Cardiac septum (tissue), 1 donor: ENCODE data around the gene FNIP1. TPM values are rescaled to one million over a fixed set of nuclear protein-coding genes. Genes with fewer than 3 reads are reported as not detected.
"Not testable (repeated sequence)": the region's sequence is repeated elsewhere in the genome, so short reads cannot be mapped to it uniquely, and the experiment has no call there.

ENCODE experiments used
- DNase-seq: peaks from one replicate; pipeline ENCODE4 v3.0.0-alpha.2; 2020; ENCODE audit warnings: low spot score
- intact Hi-C: fragments of 100-400 bp; cut with DNase I; formaldehyde crosslinking; loops from one replicate; pipeline ENCODE4 v1.14.0; 2022
- total RNA-seq: library from RNA; stranded (reverse); fragmentation: NEBNext Ultra II Directional; extraction: Animal tissue kit (Norgen Biotek cat#: 25700); gene quantifications from one replicate; pipeline ENCODE4 v1.2.1, GENCODE V29; 2021
- donor health status: DM: no; HTN: no; CAD: no.

FNIP1 gene
- total RNA-seq, 1 donor from 2014 or later: 31.6 TPM

DNA sequence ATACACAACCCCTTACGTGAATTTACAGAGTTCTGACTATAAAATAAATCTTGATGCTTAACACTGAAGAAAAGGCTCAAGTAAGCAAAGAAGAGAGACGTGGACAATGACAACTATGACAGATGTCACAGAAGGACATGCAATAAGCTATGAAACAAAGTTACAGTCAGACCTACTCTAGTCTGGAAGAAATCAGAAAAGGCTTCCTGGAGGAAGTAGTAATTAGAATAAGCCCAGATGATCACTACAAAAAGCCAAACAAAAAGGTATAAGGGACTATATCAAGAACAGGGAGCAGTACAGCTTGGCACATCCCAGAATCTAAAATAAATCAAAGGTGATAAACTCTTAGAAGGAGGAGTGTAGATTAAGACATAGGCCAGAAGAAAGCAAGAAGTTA is 6.3 kb downstream of the FNIP1 start:
- intact Hi-C loops: loop anchor here (10.0 kb wide), 1 partner anchor 424 kb away; no protein-coding TSS in a partner anchor
- no peak for DNase-seq

DNA sequence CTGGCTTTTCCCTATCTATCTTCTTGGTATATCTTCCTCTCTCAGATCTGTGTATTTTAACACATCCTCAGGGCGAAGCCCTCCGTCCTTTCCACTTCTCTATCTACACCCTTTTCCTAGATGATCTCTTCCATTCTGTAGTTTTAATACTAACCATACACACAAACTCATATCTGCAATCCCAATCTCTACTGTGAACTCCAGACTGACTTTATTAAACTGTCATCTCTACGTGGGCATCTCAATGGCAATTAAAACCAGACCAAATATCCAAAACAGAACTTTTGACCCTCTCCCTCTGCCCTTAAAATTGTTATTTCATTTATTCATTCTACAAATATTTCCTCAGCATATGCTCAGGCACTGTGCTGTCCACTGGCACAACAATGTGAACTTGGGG is 7.1 kb downstream of the FNIP1 start:
- intact Hi-C loops: loop anchor here (10.0 kb wide), 1 partner anchor 425 kb away; no protein-coding TSS in a partner anchor
- no peak for DNase-seq

DNA sequence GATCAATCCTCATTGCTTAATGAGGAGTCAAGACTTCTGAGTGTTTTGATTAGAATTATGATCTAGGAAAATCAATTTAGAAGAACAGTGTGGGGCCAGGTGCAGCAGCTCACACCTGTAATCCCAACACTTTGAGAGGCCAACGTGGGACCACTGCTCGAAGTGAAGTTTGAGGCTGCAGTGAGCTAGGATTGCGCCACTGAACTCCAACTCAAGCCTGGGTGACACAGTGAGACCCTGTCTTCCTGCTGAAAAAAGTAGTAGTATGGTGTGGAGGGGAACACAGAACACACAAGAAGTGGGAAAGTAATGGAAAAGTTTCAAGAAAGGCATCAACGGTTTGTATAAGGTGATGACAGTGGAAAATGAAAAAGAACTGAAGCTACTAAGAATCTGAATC is 9.1 kb downstream of the FNIP1 start:
- no peak for DNase-seq
- intact Hi-C loops: no loop called here

DNA sequence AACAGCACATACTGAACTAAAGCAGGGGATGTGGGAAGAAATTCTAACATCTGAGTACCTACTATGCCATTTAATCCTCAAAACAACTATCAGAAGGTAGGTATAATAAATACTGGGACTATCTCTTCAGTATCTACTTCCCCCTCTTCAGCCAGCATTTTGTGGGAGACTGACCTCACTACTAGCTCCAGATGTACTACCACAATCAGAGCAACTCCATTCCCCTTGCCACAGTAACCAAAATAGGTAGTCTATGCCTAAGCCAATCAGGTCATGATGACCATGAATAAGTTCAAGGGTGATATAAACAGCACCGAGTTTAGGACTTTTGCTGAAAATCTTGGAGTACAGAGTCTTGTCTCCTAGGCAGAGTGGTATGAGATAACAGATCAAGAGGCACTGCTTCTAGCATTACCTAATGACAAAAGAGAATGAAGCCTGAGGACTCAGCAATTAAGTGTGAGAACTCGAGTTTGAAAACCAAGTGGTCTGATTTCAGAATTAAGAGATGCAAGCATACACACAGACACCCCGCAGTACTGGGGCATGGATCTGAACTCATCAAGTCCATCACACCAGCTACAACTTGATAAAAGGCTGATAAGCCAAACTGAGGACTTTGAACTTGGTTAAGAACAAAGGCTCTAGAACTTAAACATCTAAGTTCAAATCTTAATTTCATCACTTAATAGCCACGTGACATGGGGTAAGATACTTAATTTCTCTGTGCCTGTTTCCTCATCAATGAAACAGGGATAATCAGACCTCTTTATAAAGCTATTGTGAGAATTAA is 9.7 kb downstream of the FNIP1 start:
- DNase-seq: no peak
- intact Hi-C loops: no loop called here

DNA sequence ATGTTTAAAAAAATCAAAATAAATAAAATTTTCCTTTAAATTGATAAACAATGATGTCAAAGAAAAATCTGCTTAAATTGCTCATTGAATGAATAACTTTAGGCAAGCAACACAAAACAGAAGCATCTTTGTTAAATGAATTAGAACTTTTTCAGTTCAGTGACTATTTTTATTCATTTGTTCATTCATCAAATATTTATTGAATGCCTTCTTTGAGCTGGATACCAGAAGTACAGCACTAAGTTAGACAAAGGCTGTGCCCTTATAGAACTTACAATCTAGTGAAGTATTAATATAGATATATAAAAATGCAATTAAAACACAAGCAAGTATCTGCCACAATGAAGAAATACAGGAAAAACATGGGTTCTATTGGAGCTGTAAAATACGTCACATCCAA is 10.8 kb downstream of the FNIP1 start:
- no peak for DNase-seq
- intact Hi-C loops: no loop called here

DNA sequence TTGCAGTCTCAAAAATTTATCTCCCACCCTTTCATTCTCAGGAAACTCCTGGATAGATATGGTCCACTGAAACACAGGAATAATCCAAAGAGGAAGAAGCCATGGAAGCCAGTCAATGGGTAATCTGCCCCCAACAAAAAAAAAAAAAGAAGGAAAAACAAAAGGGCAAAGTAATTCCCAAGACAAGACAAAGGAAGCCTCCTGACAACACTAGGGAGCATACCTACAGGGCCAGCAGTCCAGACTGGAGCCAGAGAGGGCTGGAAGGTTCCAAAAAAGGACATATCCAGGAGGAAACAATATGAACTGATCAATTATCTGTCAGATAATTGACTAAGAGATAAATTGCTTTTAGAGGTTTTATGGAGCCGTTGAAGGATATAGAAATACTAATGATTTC is 12.9 kb downstream of the FNIP1 start:
- intact Hi-C loops: no loop called here
- no peak for DNase-seq

DNA sequence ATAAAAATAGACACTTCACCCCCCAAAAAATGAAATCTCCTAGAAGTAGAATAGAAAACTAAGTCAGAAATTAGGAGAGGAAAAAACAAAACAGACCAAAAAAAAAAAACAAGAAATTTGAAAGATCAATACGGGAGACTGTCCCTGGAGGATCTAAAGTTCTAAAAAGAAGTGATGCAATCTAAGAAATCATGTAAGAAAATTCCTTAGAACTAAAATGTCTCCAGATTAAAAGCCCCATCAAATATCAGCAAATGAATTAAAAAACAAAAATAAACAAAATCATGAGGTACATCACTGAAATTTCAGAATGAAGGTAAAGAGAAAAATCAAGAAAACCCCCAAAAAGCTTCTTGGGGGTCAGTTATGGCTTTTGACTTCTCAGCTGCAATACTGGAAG is 13.5 kb downstream of the FNIP1 start:
- DNase-seq: no peak
- intact Hi-C loops: no loop called here

DNA sequence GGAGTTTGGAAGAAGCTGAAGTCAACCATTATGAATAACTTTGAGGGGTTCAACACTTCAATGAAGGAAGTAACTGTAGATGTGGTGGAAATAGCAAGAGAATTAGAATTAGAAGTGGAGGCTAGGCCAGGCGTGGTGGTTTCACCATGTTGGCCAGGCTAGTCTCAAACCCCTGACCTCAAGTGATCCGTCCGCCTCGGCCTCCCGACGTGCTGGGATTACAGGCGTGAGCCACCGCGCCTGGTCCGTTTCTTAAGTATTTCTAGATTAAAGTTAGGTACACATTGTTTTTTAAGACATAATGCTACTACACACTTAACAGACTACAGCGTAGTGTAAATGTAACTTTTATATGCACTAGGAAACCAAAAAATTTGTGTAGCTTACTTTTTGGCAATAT is 14.1 kb downstream of the FNIP1 start:
- no peak for DNase-seq
- intact Hi-C loops: no loop called here

DNA sequence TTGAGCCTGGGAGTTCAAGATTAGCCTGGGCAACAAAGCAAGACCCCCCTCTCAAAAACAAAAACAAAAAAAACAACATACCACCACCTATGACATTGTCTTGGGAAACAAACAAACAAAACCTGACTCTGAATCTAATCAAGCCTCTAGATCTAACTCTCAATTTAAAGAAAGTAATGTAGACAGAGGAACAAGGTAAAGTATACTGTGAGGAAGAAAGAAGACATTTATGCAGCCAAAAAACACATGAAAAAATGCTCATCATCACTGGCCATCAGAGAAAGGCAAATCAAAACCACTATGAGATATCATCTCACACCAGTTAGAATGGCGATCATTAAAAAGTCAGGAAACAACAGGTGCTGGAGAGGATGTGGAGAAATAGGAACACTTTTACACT is 18.7 kb downstream of the FNIP1 start:
- intact Hi-C loops, DNase-seq: not testable (repeated sequence)

DNA sequence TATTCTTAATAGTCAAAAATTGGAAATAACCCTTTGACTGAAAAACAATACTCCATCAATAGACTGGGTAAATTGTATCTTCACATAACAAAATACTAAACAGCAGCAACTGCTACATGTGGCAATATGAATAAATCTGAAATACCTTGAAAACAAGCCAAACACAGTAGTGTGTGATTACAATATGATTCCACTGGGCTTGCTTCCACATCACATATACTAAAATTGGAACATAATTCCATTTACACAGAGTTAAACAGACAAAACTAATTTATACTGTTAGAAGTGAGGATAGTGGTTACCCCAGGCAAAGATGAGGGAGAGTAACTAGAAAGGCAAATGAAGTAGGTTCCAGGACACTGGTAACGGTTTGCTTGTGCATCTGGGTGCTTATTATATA is 20.4 kb downstream of the FNIP1 start:
- intact Hi-C loops: no loop called here
- DNase-seq: no peak

DNA sequence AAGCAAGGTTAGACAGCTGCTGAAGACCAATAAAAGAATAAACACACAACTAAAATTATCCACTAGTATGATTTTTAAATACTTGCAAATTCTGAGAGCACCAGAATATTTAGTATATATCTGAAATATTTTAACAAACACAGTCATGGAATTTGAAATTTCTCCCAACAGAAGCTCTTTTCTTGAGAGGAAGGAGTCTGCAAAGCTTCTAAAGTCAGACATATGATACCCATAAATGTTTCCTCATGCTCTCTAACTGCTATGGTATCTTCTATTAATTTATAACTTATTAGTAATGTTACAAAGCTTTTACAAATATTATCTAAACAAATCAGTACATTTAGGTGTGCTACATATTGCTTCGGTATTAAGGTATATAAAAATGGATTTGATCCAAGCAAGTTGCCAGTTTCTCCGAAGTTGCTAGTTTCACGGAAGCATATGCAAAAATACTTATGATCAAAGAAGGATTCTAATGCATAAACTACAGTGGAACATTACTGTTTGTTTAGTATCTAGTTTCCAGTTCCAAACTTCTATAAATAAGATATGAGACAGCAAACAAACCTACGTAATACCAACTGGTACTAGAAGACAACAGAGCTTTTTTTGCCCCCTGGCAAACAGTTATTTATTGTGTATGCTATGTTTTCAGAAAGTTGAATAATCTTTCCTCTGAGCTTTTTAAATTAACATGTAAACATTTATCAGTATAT is 22.0 kb downstream of the FNIP1 start:
- intact Hi-C loops: no loop called here
- no peak for DNase-seq

DNA sequence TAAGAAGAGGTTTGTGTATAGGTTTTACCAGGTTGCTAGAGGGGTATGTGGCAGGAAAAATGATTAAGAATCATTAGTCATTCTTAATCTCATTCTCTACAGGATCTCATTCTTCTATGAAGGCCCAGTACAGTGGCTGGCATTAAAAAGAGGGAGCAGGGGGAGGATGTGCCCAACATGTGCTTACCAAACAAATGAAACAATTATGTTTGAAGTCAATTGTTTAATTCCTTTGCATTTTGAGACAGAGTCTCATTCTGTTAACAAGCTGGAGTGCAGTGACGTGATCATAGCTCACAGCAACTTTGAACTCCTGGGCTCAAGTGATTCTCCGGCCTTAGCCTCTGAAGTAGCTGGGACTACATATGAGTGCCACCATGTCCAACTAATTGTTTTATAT is 23.0 kb downstream of the FNIP1 start:
- no peak for DNase-seq
- intact Hi-C loops: no loop called here

DNA sequence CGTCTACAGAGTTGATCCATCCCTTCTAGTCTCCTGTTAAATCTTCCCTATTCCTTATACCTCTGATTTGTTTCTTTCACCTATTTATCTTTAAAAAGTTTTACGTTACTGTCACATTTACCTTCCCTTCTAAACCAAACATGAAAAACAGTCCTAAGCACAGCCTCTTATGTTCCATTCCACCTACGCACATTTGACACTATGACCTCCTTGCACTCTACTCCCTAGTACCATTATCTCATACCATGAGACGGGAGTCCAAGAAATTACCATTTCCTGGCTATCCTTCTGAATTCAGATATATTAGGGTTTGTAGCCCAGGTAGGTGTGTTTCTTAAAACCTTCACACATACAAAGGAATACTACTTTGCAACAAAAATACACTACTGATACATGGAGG is 25.1 kb downstream of the FNIP1 start:
- DNase-seq: no peak
- intact Hi-C loops: no loop called here

DNA sequence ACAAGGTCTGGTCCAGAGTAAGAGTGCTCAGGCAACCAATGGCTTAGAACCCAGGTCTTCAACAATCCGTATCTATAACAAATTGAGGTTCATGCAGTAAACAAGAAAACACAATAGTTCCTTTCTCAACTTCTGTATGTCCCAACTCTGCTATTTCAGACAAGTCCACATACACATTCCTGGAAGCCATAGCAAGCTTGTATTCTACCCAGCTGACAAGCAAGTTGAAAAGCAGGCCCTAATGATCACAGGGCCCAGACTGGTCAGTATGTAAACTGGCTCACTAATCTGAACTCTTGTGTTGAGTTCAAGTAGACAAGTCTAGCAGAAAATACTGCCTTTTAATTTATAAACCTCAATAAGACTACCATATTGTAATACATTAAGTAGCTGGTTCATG is 26.9 kb downstream of the FNIP1 start:
- no peak for DNase-seq
- intact Hi-C loops: no loop called here

DNA sequence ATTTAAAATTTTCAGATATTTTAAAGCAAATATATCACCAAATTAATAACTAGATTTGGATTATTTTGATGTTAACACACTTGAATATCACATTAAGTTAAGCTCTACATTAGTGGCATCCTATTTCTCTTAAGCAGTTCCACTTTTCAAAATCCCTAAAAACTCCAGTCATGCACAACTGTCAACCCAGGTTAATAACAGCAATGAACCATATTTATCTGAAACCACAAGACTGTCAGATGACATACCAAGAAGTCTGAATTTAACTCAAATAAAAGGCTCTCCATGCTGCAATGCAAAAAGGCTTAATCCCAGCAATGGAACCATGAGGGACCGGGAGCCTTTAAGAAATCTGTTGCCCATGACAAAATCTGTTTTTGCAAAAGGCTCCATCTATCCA is 27.5 kb downstream of the FNIP1 start:
- intact Hi-C loops: no loop called here
- no peak for DNase-seq

DNA sequence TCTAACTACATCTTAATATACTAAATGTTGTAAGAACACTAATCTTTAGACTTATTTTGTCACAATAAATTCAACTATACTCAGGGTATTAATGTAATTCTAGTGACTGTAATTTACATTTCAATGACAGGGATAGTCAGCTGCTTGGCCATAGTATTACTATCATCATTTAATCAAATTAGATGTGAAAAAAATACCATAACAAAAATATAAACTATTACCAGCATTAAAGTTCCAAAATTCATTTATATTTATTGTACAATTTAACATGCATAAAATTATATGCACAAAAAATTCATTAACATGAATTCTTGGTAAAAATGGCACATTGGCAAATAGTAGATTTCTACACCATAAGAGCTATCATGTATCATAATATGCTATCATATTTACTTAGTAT is 28.9 kb downstream of the FNIP1 start:
- DNase-seq: no peak
- intact Hi-C loops: no loop called here

DNA sequence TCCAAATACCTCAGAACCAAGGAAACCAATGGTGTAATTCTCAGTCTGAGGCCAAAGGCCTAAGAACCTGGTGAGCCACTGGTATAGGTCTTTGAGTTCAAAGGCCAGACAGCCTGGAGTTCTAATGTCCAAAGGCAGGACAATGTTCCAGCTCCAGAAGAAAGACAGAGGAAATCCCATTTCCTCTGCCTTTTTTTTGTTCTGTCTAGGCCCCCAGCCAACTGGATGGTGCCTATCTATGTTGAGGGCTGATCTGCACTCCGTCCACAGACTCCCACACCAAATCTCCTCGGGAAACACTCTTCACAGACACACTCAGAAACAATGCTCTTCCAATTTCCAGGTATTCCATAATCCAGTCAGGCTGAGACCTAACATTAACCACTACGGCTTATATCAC is 30.1 kb downstream of the FNIP1 start:
- DNase-seq: no peak
- intact Hi-C loops: no loop called here

DNA sequence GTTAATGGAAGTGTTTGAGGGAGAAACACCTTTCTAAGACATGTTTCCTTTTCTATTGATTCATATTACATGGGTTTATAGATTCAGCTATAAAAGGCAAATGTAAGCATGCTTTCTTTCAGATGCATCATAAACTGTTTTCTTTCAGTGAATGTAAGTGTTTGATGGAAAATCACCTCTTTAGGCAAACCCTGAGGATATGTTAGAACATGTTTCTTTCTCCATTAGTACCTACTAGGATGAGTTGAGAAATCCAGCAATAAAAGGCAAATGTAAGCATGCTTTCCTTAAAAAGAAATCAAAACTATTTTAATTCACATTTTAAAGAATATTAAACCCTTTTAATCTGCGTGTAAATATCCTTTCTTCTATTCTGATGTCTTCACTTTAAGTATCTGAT is 31.6 kb downstream of the FNIP1 start:
- intact Hi-C loops: no loop called here
- no peak for DNase-seq

DNA sequence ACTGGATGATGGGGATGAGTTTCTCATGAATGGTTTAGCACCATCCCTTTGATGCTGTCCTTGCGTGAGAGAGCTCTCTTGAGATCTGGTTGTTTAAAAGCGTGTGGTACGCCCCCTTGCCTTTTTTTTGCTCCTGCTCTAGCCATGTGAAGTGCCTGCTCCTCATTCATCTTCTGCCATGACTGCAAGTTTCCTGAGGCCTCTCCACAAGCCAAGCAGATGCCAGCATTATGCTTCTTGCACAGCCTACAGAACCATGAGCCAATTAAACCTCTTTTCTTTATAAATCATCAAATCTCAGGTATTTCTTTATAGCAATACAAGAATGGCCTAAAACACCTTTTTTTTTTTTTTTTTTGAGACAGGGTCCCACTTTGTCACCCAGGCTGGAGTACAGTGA is 32.8 kb downstream of the FNIP1 start:
- DNase-seq: no peak
- intact Hi-C loops: no loop called here

DNA sequence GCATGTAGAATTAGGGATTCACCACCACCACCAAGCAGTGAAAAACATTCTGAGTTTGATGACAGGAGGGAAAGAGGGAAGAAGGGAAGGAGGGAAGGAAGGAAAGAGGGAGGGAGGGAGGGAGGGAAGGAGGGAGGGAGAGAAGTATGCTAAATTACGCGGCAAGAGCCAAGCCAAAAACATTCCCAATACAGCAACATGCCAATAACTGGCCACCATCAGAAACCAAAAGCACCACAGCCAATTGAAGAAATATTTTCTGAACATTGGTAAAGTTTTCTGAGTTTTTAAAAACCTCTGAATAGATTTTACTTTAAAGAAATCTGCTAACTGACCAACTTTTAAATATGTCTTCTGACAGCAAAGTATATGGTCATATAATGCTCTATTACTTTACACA is 36.0 kb downstream of the FNIP1 start:
- DNase-seq: no peak
- intact Hi-C loops: no loop called here

DNA sequence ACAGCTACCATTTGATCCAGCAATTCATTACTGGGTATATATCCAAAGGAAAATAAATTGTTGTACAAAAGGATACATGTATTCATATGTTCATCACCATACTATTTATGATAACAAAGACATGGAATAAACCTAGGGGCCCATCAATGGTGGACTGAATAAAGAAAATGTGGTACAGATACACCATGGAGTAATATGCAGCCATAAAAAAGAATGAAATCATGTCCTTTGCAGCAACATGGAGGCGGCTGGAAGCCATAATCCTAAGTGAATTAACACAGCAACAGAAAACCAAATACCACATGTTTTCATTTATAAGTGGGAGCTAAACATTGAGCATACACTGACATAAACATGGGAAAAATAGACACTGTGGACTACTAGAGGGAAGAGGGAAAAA is 37.1 kb downstream of the FNIP1 start:
- no peak for DNase-seq
- intact Hi-C loops: loop anchor here (2.0 kb wide), 1 partner anchor 37 kb away; the partner anchor contains the start of gene FNIP1
